CD4-positive, alpha-beta memory T cell (primary cell): ENCODE results near the gene AGBL1. TPM values are rescaled to one million over a fixed set of nuclear protein-coding genes. Genes with fewer than 3 reads are reported as not detected.

ENCODE experiments used
- CTCF ChIA-PET: fragments of 350-600 bp; sonication (Branson Sonifier 250); formaldehyde crosslinking; loops from one replicate; lab custom pipeline; 2021; ENCODE audit warnings: inconsistent platforms; ENCODE audit not compliant: partially characterized antibody; lab: Charles Lee
- POLR2A ChIA-PET: fragments of 350-600 bp; sonication (Branson Sonifier 250); formaldehyde crosslinking; loops from one replicate; lab custom pipeline; 2021; ENCODE audit not compliant: partially characterized antibody; lab: Charles Lee
- DNase-seq, 5 donors: peaks; one replicate each; pipeline versions ENCODE4 v3.0.0 to v3.0.0-alpha.2; 2020 to 2022; ENCODE audit warnings: mixed read lengths in 1 of 5
- H3K27ac ChIP-seq: one replicate; pipeline ENCODE4 v1.7.0; 2013; ENCODE audit warnings: low read depth, low read length
- H3K27me3 ChIP-seq: 2 replicates; pipeline ENCODE4 v1.7.0; 2013; ENCODE audit warnings: mild to moderate bottlenecking, low read length, moderate library complexity; ENCODE audit not compliant: insufficient read depth
- H3K36me3 ChIP-seq: 2 replicates; pipeline ENCODE4 v1.7.0; 2013; ENCODE audit warnings: mild to moderate bottlenecking, low read length, moderate library complexity; ENCODE audit not compliant: insufficient read depth
- H3K4me1 ChIP-seq: 2 replicates; pipeline ENCODE4 v1.7.0; 2013; ENCODE audit warnings: mild to moderate bottlenecking, low read length, moderate library complexity; ENCODE audit not compliant: insufficient read depth
- H3K4me3 ChIP-seq, 2 donors: one replicate each; pipeline ENCODE4 v1.7.0; 2013; ENCODE audit warnings: low read length in 2 of 2, mild to moderate bottlenecking in 1 of 2
- H3K9me3 ChIP-seq, 2 donors: one replicate each; pipeline ENCODE4 v1.7.0; 2013; ENCODE audit warnings: low read length in 2 of 2, control low read depth in 1 of 2; ENCODE audit not compliant: control insufficient read depth in 1 of 2
- H3K27ac Mint-ChIP-seq, 7 donors: one replicate each; pipeline ENCODE4 v1.8.0; 2020 to 2021; ENCODE audit warnings: mixed read lengths in 7 of 7, mild to moderate bottlenecking in 6 of 7, inconsistent platforms in 3 of 7, moderate library complexity in 3 of 7
- H3K27me3 Mint-ChIP-seq, 2 donors: one replicate each; pipeline ENCODE4 v1.8.0; 2020 to 2021; ENCODE audit warnings: mixed read lengths in 2 of 2
- H3K36me3 Mint-ChIP-seq, 2 donors: one replicate each; pipeline ENCODE4 v1.8.0; 2020 to 2021; ENCODE audit warnings: mixed read lengths in 2 of 2, inconsistent platforms in 1 of 2, mild to moderate bottlenecking in 1 of 2
- H3K4me1 Mint-ChIP-seq, 4 donors: one replicate each; pipeline ENCODE4 v1.8.0; 2020 to 2021; ENCODE audit warnings: mixed read lengths in 4 of 4, mild to moderate bottlenecking in 1 of 4
- H3K4me3 Mint-ChIP-seq, 8 donors: one replicate each; pipeline ENCODE4 v1.8.0; 2020 to 2021; ENCODE audit warnings: mixed read lengths in 8 of 8, mild to moderate bottlenecking in 7 of 8, moderate library complexity in 6 of 8, inconsistent platforms in 3 of 8
- H3K9me3 Mint-ChIP-seq, 8 donors: one replicate each; pipeline ENCODE4 v1.8.0; 2020 to 2021; ENCODE audit warnings: mixed read lengths in 8 of 8, mild to moderate bottlenecking in 5 of 8, inconsistent platforms in 3 of 8, moderate library complexity in 1 of 8
- intact Hi-C: fragments of 100-400 bp; cut with micrococcal nuclease; formaldehyde crosslinking; loops from one replicate; pipeline ENCODE4 v1.15.1; 2023
- polyA plus RNA-seq, 2 donors: library from polyadenylated mRNA; unstranded; fragments of 300-500 nt; fragmentation: Illumina TruSeq; gene quantifications; one replicate each; pipeline ENCODE4 v1.2.3, GENCODE V29; 2021
- total RNA-seq, 2 experiments: library from RNA; stranded (reverse); gene quantifications; one replicate each; pipeline ENCODE4 v1.2.3, GENCODE V29; 2021

AGBL1 gene
- total and polyA plus RNA-seq, 4 experiments from 2014 or later = not detected

DNA sequence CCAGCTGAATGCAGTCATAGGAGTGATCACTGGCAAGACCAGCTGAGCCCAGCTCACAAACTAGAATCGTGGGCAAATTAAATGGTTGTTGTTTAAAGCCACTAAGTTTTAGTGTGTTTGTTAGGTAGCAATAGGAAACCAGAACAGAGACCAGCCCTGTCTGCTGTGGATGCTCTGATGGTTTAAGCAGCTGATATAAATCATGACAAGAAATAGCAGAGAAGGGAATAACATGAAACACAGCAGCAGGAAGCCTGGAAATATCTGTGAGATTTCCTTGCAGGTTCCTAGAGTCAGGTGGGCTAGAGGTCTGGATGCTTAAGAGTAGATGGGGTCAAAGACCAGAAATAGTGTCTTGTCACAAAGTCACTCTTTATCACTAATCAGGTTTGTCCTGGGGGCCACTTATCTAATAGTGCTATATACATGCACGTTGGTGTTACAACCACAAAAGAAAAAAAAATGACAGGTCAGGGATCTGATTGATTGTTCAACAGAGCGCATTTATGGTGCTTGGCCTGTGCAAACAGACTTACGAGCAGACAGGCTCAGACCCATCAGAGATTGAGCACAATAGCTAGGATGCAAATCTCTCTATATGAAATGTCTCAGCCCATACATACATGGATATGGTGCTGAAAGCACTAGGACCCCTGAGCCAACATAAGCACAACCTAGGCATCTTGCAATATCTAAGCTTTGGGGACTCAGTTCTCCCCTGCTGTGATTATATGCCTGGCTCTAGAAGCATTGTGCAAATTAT lies 967.7 kb downstream of the AGBL1 start:
- Mint-ChIP-seq H3K27me3 (peaks cover 1 to 5% of the 10 kb centered on the region in 2 donors), H3K9me3 (no peaks in the 10 kb centered on the region), H3K27ac (no peak overlapping the region), H3K36me3 (no peaks in the 10 kb centered on the region), H3K4me1 (no peaks in the 10 kb centered on the region), H3K4me3 (no peak overlapping the region)
- no peak overlapping the region for H3K27ac ChIP-seq
- H3K36me3 ChIP-seq = no peaks in the 10 kb centered on the region
- H3K4me3 ChIP-seq = no peak overlapping the region
- ChIA-PET CTCF (no interaction called here), POLR2A (no interaction called here)
- H3K27me3 ChIP-seq = no peaks in the 10 kb centered on the region
- intact Hi-C loops = no loop called here
- no peaks in the 10 kb centered on the region for H3K4me1 ChIP-seq
- DNase-seq = no peak
- H3K9me3 ChIP-seq = no peaks in the 10 kb centered on the region
